ENCODE measurements around the gene NPC1. TPM values are rescaled to one million over a fixed set of nuclear protein-coding genes. Genes with fewer than 3 reads are reported as not detected.
A peak's percentile ranks its signal among the peaks of the same experiment; 100 is the strongest.

NPC1 gene
- total and polyA plus RNA-seq, 2 donors (not counting 3 experiments of a cell fraction or from before 2014, with no cell fraction given) = 40.6 to 45.2 TPM

- Histone ChIP-seq H2AFZ (ENCODE audit: low read depth, low read length) (peak overlapping the region; percentile 88), H3K9me3 (replicated peaks; ENCODE audit: control insufficient read depth, insufficient read depth, low read length) (no peaks in the 10 kb centered on the region), H3K36me3 (ENCODE audit: control insufficient read depth in 2 of 2, extremely low read depth in 1 of 2, insufficient read depth in 2 of 2, low read length in 2 of 2) (no peaks in the 10 kb centered on the region), H4K20me1 (replicated peaks; ENCODE audit: control insufficient read depth, extremely low read depth, insufficient read depth, low read length) (no peaks in the 10 kb centered on the region), H3K27me3 (ENCODE audit: control insufficient read depth in 2 of 2, insufficient read depth in 2 of 2, low read length in 2 of 2) (no peaks in the 10 kb centered on the region), H3K4me1 (ENCODE audit: control insufficient read depth, extremely low read depth, insufficient read depth, low read length) (peaks cover 18% of the 10 kb centered on the region), H3K79me2 (ENCODE audit: control insufficient read depth, insufficient read depth, low read length) (peaks cover 6% of the 10 kb centered on the region), H3K9me1 (replicated peaks; ENCODE audit: control insufficient read depth, extremely low read depth, insufficient read depth, low read length) (no peaks in the 10 kb centered on the region), H3K9ac (replicated peaks; ENCODE audit: extremely low read depth, insufficient read depth, low read length) (peak overlapping the region; percentile 73), H3K27ac (ENCODE audit: insufficient read depth, low read depth, low read length) (peak overlapping the region; percentile 60), H3K4me3 (replicated peaks in 1 of 3; ENCODE audit: insufficient read depth in 1 of 3, low read depth in 1 of 3, low read length in 3 of 3) (peak overlapping the region; percentile 29 to 86 (median 51)), H3K4me2 (ENCODE audit: insufficient read depth, low read length) (peak overlapping the region; percentile 89)
- CTCF ChIA-PET = interaction anchor here (1.1 to 1.8 kb wide), 3 partner anchors 14 to 83 kb away, joined by 3 to 9 read pairs (median 4); no protein-coding TSS in a partner anchor
- POLR2A ChIA-PET = interaction anchor here (0.6 kb wide), 1 partner anchor 687 kb away, joined by 5 read pairs; no protein-coding TSS in a partner anchor
- no peak for FAIRE-seq
- no peak for DNase-seq (ENCODE audit: low read depth, low spot score)
- intact Hi-C loops (cut with micrococcal nuclease) = loop anchor here (1.0 to 5.0 kb wide), 4 partner anchors 64 to 690 kb away; no protein-coding TSS in a partner anchor
- dilution Hi-C loops (cut with MboI; ENCODE audit: extremely low pct_ligation_motif_present, low sequenced_read_pairs) = no loop called here
- TF ChIP-seq EZH2 (IDR thresholded peaks at IDR 0.05; ENCODE audit: borderline replicate concordance, low read depth, low read length, severe bottlenecking) (no peak), MYC (IDR thresholded peaks at IDR 0.05; ENCODE audit: low read depth, low read length) (no peak), POLR2A (IDR thresholded peaks at IDR 0.05; ENCODE audit: low read depth, low read length) (no peak), GATA2 (IDR thresholded peaks at IDR 0.05; ENCODE audit: insufficient read depth, insufficient read length, low read depth, low read length) (no peak), JUN (IDR thresholded peaks at IDR 0.05; ENCODE audit: borderline replicate concordance, insufficient read depth, insufficient read length, low read depth) (no peak), MAX (IDR thresholded peaks at IDR 0.05; ENCODE audit: insufficient read depth, insufficient read length) (no peak), FOS (IDR thresholded peaks at IDR 0.05; ENCODE audit: borderline replicate concordance, insufficient read depth, low read length) (no peak), CTCF (IDR thresholded peaks at IDR 0.05; ENCODE audit: extremely low read depth in 1 of 2, insufficient read depth in 1 of 2, low read depth in 1 of 2, low read length in 2 of 2) (no peak), POLR2AphosphoS5 (IDR thresholded peaks at IDR 0.05; ENCODE audit: insufficient read depth, low read depth, low read length) (no peak)
- TSS peak; percentile 83 for BruUV-seq (replicated peaks)
These were observed 83.7 kb downstream of the NPC1 start for GRCh38 chr18:23502516-23503037.

Measured in endothelial cell of umbilical vein (primary cell).